Ishikawa (cell line): ENCODE data around the gene EVX2.

Experiments used
- CEBPB ChIP-seq: IDR thresholded peaks from 2 replicates; pipeline ENCODE4 v1.6.1; 2012
- CREB1 ChIP-seq: IDR thresholded peaks from 2 replicates; pipeline ENCODE4 v1.6.1; 2012; ENCODE audit warnings: low read depth
- EGR1 ChIP-seq: IDR thresholded peaks from 2 replicates; pipeline ENCODE4 v1.6.1; 2012
- EP300 ChIP-seq: IDR thresholded peaks from 2 replicates; pipeline ENCODE4 v1.6.1; 2012; ENCODE audit warnings: borderline replicate concordance
- FOXM1 ChIP-seq: IDR thresholded peaks from 2 replicates; pipeline ENCODE4 v1.6.1; 2012; ENCODE audit warnings: low read depth, borderline replicate concordance
- NFIC ChIP-seq: IDR thresholded peaks from 2 replicates; pipeline ENCODE4 v1.6.1; 2012
- RAD21 ChIP-seq: IDR thresholded peaks from 2 replicates; pipeline ENCODE4 v1.6.1; 2012; ENCODE audit warnings: low read depth
- REST ChIP-seq: IDR thresholded peaks from 2 replicates; pipeline ENCODE4 v1.6.1; 2012; ENCODE audit warnings: low read depth, mild to moderate bottlenecking
- TAF1 ChIP-seq: IDR thresholded peaks from 2 replicates; pipeline ENCODE4 v1.6.1; 2012; ENCODE audit warnings: low read depth, mild to moderate bottlenecking
- TCF12 ChIP-seq: IDR thresholded peaks from 2 replicates; pipeline ENCODE4 v1.6.1; 2012; ENCODE audit warnings: low read depth
- TEAD4 ChIP-seq: IDR thresholded peaks from 2 replicates; pipeline ENCODE4 v1.6.1; 2012
- YY1 ChIP-seq: IDR thresholded peaks from 2 replicates; pipeline ENCODE4 v1.6.1; 2012; ENCODE audit warnings: low read depth
- ZBTB7A ChIP-seq: IDR thresholded peaks from 2 replicates; pipeline ENCODE4 v1.6.1; 2012; ENCODE audit warnings: low read depth
- TF ChIP-seq, protein P1 (sequence below): IDR thresholded peaks from 2 replicates; pipeline ENCODE4 v1.6.1; 2012
- TF ChIP-seq, protein P2 (sequence below): IDR thresholded peaks from 2 replicates; pipeline ENCODE4 v1.6.1; 2012

Gene EVX2

DNA sequence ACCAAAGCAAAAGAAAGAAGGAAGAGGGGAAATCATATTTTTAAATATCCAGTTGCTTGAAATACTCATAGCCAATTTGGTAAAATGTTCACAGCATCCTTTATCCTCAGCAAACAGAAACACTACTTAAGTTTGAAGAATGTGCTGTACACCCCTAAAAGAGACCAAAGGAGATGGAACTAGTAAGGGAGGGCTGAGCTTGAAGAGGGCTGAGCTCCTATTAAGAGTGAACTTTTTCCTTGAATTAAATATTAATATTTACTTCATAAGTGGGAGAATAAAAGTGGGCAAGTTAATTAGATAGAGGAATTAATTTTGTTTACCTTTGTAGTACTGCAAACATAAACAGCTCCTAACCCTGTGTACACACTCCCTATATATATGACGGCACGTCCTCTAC lies 7.0 kb downstream of the EVX2 start:
- TF ChIP-seq CREB1 (no peak), REST (no peak), NFIC (no peak), CEBPB (no peak), ZBTB7A (no peak), EGR1 (no peak), FOXM1 (no peak), YY1 (no peak), EP300 (no peak), TEAD4 (no peak), RAD21 (no peak)
- TF ChIP-seq, protein P1, sequence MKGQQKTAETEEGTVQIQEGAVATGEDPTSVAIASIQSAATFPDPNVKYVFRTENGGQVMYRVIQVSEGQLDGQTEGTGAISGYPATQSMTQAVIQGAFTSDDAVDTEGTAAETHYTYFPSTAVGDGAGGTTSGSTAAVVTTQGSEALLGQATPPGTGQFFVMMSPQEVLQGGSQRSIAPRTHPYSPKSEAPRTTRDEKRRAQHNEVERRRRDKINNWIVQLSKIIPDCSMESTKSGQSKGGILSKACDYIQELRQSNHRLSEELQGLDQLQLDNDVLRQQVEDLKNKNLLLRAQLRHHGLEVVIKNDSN, result no peak
- TF ChIP-seq, protein P2, sequence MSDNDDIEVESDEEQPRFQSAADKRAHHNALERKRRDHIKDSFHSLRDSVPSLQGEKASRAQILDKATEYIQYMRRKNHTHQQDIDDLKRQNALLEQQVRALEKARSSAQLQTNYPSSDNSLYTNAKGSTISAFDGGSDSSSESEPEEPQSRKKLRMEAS, result no peak

GRCh38 chr2:176076063-176076462 lies 7.7 kb downstream of the EVX2 start:
- TF ChIP-seq REST (no peak), TCF12 (no peak), CREB1 (no peak), FOXM1 (no peak), EP300 (no peak), NFIC (no peak), EGR1 (no peak), TEAD4 (no peak), ZBTB7A (no peak), YY1 (no peak), RAD21 (no peak), CEBPB (no peak), TAF1 (no peak)
- TF ChIP-seq, protein P1, result no peak
- TF ChIP-seq, protein P2, result no peak

- no peak for TF ChIP-seq TCF12
- TF ChIP-seq FOXM1, result no peak
- no peak for TF ChIP-seq YY1
- no peak for TF ChIP-seq TEAD4
- no peak for TF ChIP-seq TAF1
- no peak for TF ChIP-seq RAD21
- no peak for TF ChIP-seq CEBPB
- no peak for TF ChIP-seq CREB1
- TF ChIP-seq, protein P1, result no peak
- TF ChIP-seq, protein P2, result no peak
- no peak for TF ChIP-seq NFIC
- TF ChIP-seq ZBTB7A, result no peak
Observed at GRCh38 chr2:176075481-176075880, 8.3 kb downstream of the EVX2 start.

GRCh38 chr2:176074919-176075425 lies 8.8 kb downstream of the EVX2 start:
- TF ChIP-seq YY1, result no peak
- no peak for TF ChIP-seq ZBTB7A
- no peak for TF ChIP-seq CEBPB
- no peak for TF ChIP-seq REST
- no peak for TF ChIP-seq RAD21
- TF ChIP-seq CREB1, result no peak
- TF ChIP-seq, protein P2, result no peak
- no peak for TF ChIP-seq TEAD4
- no peak for TF ChIP-seq EGR1
- TF ChIP-seq EP300, result no peak
- TF ChIP-seq TCF12, result no peak
- no peak for TF ChIP-seq NFIC
- TF ChIP-seq TAF1, result no peak
- TF ChIP-seq, protein P1, result no peak
- TF ChIP-seq FOXM1, result no peak
